HG02884 (cell line): ENCODE results near the gene TMCC1.

Source experiments
- ATAC-seq: cut with Tn5 transposase; IDR thresholded peaks from one replicate; pipeline ENCODE4 v1.9.1; 2021; ENCODE audit warnings: mild to moderate bottlenecking, moderate library complexity; ENCODE audit not compliant: unreplicated experiment

TMCC1 gene

GRCh38 chr3:129602730-129603560 lies 290.6 kb downstream of the TMCC1 start:
- no peak for ATAC-seq

- ATAC-seq: no peak
These were observed 291.2 kb downstream of the TMCC1 start for GRCh38 chr3:129602309-129602708.

- no peak for ATAC-seq
These were observed 291.8 kb downstream of the TMCC1 start for GRCh38 chr3:129601713-129602112.

GRCh38 chr3:129600348-129600747 lies 293.2 kb downstream of the TMCC1 start:
- no peak for ATAC-seq

GRCh38 chr3:129599607-129600006 lies 293.9 kb downstream of the TMCC1 start:
- ATAC-seq: no peak

GRCh38 chr3:129599073-129599472 lies 294.4 kb downstream of the TMCC1 start:
- ATAC-seq: no peak

- no peak for ATAC-seq
These were observed 295.0 kb downstream of the TMCC1 start for GRCh38 chr3:129598484-129598883.

- no peak for ATAC-seq
These were observed 295.5 kb downstream of the TMCC1 start for GRCh38 chr3:129598000-129598381.
